A549 treated with ZK216348 at 1 μM for 4 hours (cell line): ENCODE data around the gene ALB. TPM values are rescaled to one million over a fixed set of nuclear protein-coding genes. Genes with fewer than 3 reads are reported as not detected.

Experiments used
- total RNA-seq: library from RNA; stranded (reverse); fragments of 200-300 nt; extraction: Qiagen RNA extraction; gene quantifications from 5 replicates; pipeline ENCODE4 v1.2.3, GENCODE V29; 2022; ENCODE audit warnings: low read depth

ALB gene
- not detected in 5 replicates for total RNA-seq

DNA sequence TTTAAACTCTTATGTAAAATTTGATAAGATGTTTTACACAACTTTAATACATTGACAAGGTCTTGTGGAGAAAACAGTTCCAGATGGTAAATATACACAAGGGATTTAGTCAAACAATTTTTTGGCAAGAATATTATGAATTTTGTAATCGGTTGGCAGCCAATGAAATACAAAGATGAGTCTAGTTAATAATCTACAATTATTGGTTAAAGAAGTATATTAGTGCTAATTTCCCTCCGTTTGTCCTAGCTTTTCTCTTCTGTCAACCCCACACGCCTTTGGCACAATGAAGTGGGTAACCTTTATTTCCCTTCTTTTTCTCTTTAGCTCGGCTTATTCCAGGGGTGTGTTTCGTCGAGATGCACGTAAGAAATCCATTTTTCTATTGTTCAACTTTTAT, at the start of gene ALB:
Gene ALB, plus strand, starts transcription at position 246 of the 400 bp plus-strand sequence. Its CDS starts 41 bp downstream, at position 287.

DNA sequence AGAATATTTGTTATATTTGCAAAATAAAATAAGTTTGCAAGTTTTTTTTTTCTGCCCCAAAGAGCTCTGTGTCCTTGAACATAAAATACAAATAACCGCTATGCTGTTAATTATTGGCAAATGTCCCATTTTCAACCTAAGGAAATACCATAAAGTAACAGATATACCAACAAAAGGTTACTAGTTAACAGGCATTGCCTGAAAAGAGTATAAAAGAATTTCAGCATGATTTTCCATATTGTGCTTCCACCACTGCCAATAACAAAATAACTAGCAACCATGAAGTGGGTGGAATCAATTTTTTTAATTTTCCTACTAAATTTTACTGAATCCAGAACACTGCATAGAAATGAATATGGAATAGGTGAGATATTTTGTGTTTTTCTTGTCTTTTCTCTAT, 31.9 kb downstream of the ALB start, which contains the start of gene AFP:
Gene AFP, plus strand, starts transcription at position 238 of the 400 bp plus-strand sequence. Its CDS starts 42 bp downstream, at position 280.

Other genes starting within 250 kb of the ALB start
- 19.9 to 26.4 TPM (median 21.2 TPM) in 5 replicates for gene ANKRD17, start 145.5 kb upstream of the ALB start, total RNA-seq
- gene AFP, start 31.9 kb downstream of the ALB start, total RNA-seq: 1.3 to 4.4 TPM (median 1.8 TPM) in 5 replicates
- gene AFM, start 77.5 kb downstream of the ALB start, total RNA-seq: not detected in 5 replicates
- gene RASSF6, start 216.1 kb downstream of the ALB start, total RNA-seq: 0.50 to 1.2 TPM (median 0.80 TPM) in 5 replicates